ENCODE measurements around the gene SCIN.

GRCh38 chr7:12649348-12649747 lies 78.8 kb downstream of the SCIN start:
- TF ChIP-seq CTCF (conservative IDR thresholded peaks at IDR 0.05; ENCODE audit: low read depth, low read length) = no peak
- no peak for TF ChIP-seq EZH2 (IDR thresholded peaks at IDR 0.05; ENCODE audit: borderline replicate concordance, low read depth, low read length, poor library complexity, severe bottlenecking)

All from A673 (cell line).